Measurements from ENCODE around the gene STARD13. TPM values are rescaled to one million over a fixed set of nuclear protein-coding genes. Genes with fewer than 3 reads are reported as not detected.

Gene STARD13
- total RNA-seq, 2 donors from 2014 or later: 18.9 to 29.7 TPM

DNA sequence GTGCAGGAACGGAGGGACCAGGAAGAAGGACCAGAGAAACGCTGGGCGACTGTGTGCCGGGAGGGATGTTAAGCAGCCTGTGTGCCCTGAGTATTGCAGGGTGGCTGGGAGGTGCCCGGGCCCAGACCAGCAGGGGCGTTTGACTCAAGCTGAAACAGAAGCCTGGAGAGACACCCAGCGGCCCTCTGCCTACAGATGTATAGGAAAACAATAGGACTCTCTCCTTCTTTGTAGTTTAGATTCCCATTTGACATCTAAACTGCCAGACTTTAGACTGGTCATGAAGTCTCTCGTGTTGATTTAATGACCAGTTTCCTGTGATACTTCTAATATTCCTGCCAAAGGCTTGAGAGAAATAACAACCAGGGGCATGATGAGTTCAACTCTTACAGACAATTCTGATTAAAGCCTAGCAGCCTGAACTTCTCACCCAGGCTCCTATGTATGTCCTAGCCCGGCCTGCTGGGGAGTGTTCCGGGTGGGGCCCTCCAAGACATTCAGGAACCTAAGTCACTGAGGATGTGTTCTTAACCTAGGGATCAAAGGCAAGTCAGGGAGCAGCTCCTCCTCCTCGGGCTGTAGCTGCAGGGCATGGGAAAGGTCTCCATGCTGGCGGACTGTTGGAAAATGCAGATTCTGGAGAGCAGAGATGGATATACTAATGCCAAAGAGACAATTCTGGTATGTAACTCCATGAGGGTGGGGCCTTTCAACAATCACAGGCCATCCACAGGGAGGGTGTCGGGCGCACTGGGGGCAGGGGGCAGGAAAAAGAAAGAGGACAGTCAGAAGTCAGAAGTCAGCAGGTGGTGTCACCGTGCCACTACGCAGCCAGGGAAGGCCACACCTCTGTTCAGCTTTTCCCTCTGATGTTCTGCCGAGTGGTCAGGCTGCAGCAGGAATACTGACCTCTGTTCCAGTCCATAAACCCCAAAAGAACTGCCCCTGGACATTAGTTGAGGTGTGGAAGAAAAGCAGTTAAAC lies 131.8 kb downstream of the STARD13 start:
- no peaks in the 10 kb centered on the region for H3K9me3 ChIP-seq
- no peak for DNase-seq

GRCh38 chr13:33152389-33152788 lies 133.2 kb downstream of the STARD13 start:
- Histone ChIP-seq H3K4me3 (no peak overlapping the region), H3K27me3 (no peaks in the 10 kb centered on the region), H3K36me3 (replicated peaks in 1 of 2; ENCODE audit: insufficient read depth in 1 of 2, low read depth in 2 of 2) (no peaks in the 10 kb centered on the region), H3K4me1 (no peaks in the 10 kb centered on the region), H3K27ac (no peak overlapping the region), H3K9me3 (no peaks in the 10 kb centered on the region)
- TF ChIP-seq, protein P1, sequence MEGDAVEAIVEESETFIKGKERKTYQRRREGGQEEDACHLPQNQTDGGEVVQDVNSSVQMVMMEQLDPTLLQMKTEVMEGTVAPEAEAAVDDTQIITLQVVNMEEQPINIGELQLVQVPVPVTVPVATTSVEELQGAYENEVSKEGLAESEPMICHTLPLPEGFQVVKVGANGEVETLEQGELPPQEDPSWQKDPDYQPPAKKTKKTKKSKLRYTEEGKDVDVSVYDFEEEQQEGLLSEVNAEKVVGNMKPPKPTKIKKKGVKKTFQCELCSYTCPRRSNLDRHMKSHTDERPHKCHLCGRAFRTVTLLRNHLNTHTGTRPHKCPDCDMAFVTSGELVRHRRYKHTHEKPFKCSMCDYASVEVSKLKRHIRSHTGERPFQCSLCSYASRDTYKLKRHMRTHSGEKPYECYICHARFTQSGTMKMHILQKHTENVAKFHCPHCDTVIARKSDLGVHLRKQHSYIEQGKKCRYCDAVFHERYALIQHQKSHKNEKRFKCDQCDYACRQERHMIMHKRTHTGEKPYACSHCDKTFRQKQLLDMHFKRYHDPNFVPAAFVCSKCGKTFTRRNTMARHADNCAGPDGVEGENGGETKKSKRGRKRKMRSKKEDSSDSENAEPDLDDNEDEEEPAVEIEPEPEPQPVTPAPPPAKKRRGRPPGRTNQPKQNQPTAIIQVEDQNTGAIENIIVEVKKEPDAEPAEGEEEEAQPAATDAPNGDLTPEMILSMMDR (IDR thresholded peaks at IDR 0.05): no peak
- TF ChIP-seq POLR2A (IDR thresholded peaks at IDR 0.05): no peak
- DNase-seq: no peak
- 72 to 93% methylated on average over 3 of the region's 3 CpGs for WGBS, 2 donors
- no peak for ATAC-seq
- intact Hi-C loops (cut with DNase I): no loop called here

More for the DNA sequence above, 131.8 kb downstream of the STARD13 start:
- ATAC-seq: no peak
- peaks cover 0 to 3% of the 10 kb centered on the region in 2 donors for H3K36me3 ChIP-seq (replicated peaks in 1 of 2; ENCODE audit: insufficient read depth in 1 of 2, low read depth in 2 of 2)
- WGBS, 2 donors: 86 to 89% methylated on average over 17 of the region's 17 CpGs
- H3K4me3 ChIP-seq: no peak overlapping the region
- no peak for TF ChIP-seq POLR2A (IDR thresholded peaks at IDR 0.05)
- TF ChIP-seq, protein P1 (IDR thresholded peaks at IDR 0.05): no peak
- intact Hi-C loops (cut with DNase I): no loop called here
- H3K4me1 ChIP-seq: no peaks in the 10 kb centered on the region
- H3K27ac ChIP-seq: no peak overlapping the region
- H3K27me3 ChIP-seq: no peaks in the 10 kb centered on the region

- WGBS, 2 donors: 96% methylated on average over 5 of the region's 5 CpGs
- intact Hi-C loops (cut with DNase I): no loop called here
- Histone ChIP-seq H3K27ac (no peak overlapping the region), H3K36me3 (replicated peaks in 1 of 2; ENCODE audit: insufficient read depth in 1 of 2, low read depth in 2 of 2) (no peaks in the 10 kb centered on the region), H3K4me3 (no peak overlapping the region), H3K27me3 (no peaks in the 10 kb centered on the region), H3K4me1 (no peaks in the 10 kb centered on the region), H3K9me3 (no peaks in the 10 kb centered on the region)
- no peak for ATAC-seq
- no peak for DNase-seq
- TF ChIP-seq, protein P1 (IDR thresholded peaks at IDR 0.05): no peak
- no peak for TF ChIP-seq POLR2A (IDR thresholded peaks at IDR 0.05)
Measured at GRCh38 chr13:33150662-33151061, 134.9 kb downstream of the STARD13 start.

- no peak for ATAC-seq
- intact Hi-C loops (cut with DNase I): no loop called here
- TF ChIP-seq, protein P1 (IDR thresholded peaks at IDR 0.05): no peak
- no peak for TF ChIP-seq POLR2A (IDR thresholded peaks at IDR 0.05)
Measured at GRCh38 chr13:33150126-33150525, 135.4 kb downstream of the STARD13 start.

More at GRCh38 chr13:33150126-33150525, 135.4 kb downstream of the STARD13 start:
- no peak overlapping the region for H3K27ac ChIP-seq
- H3K4me3 ChIP-seq: no peak overlapping the region
- WGBS, 2 donors: 73 to 82% methylated on average over 1 of the region's 1 CpG
- peak in 1 of 4 donors; percentile 18 for DNase-seq
- no peaks in the 10 kb centered on the region for H3K9me3 ChIP-seq
- H3K27me3 ChIP-seq: no peaks in the 10 kb centered on the region
- H3K36me3 ChIP-seq (replicated peaks in 1 of 2; ENCODE audit: insufficient read depth in 1 of 2, low read depth in 2 of 2): no peaks in the 10 kb centered on the region
- H3K4me1 ChIP-seq: no peaks in the 10 kb centered on the region
